ENCODE results near the gene SCAF4. TPM values are rescaled to one million over a fixed set of nuclear protein-coding genes. Genes with fewer than 3 reads are reported as not detected.

Gene SCAF4
- total and polyA plus RNA-seq, 2 of the 8 experiments (the other 6 are each of a cell fraction or from before 2014, with no cell fraction given), result 28.9 to 55.1 TPM

- peak; percentile 56 to 78; a peak in 2 of 4 replicates for TF ChIP-seq HDAC2 (IDR thresholded peaks at IDR 0.05; ENCODE audit: borderline replicate concordance in 1 of 2, low read depth in 2 of 2, low read length in 2 of 2)
- TF ChIP-seq NRF1 (IDR thresholded peaks at IDR 0.05; ENCODE audit: low read depth, low read length), result no peak
- peak in 1 of 2 experiments; percentile 22; a peak in 1 of 3 replicates for TF ChIP-seq EP300 (IDR thresholded peaks at IDR 0.05; ENCODE audit: borderline replicate concordance in 1 of 2, low read depth in 2 of 2, low read length in 2 of 2)
- TF ChIP-seq SIN3A (conservative IDR thresholded peaks at IDR 0.05 in 1 of 2, IDR thresholded peaks at IDR 0.05 in 1 of 2; ENCODE audit: low read depth in 1 of 2, low read length in 2 of 2), result peak; percentile 51 to 82; a peak in 1 of 4 replicates
- peak; percentile 72; the same call in 1 of the 2 replicates for TF ChIP-seq SP1 (IDR thresholded peaks at IDR 0.05; ENCODE audit: low read depth, low read length)
- TF ChIP-seq POU5F1 (IDR thresholded peaks at IDR 0.05; ENCODE audit: low read depth, low read length), result peak; percentile 51; the same call in 1 of the 2 replicates
Measured at GRCh38 chr21:31730712-31731055, 1.2 kb downstream of the SCAF4 start (continued).
